ENCODE data around the gene SMIM36.

- TF ChIP-seq TAF1 (IDR thresholded peaks at IDR 0.05; ENCODE audit: borderline replicate concordance, insufficient read depth, low read length) = no peak
- TF ChIP-seq REST (IDR thresholded peaks at IDR 0.05; ENCODE audit: insufficient read depth in 1 of 2, low read depth in 2 of 2, low read length in 2 of 2) = no peak
- TF ChIP-seq POLR2AphosphoS5 (IDR thresholded peaks at IDR 0.05; ENCODE audit: low read depth, low read length) = no peak
Observed at GRCh38 chr17:55490376-55490775, 20.9 kb downstream of the SMIM36 start.
